HepG2 (cell line): ENCODE measurements around the gene RHOBTB1. TPM values are rescaled to one million over a fixed set of nuclear protein-coding genes. Genes with fewer than 3 reads are reported as not detected.

ENCODE experiments used
- ATAC-seq: fragments of 200-7000 bp; cut with Tn5 transposase; 3 replicates; pipeline ENCODE4 v1.9.1; 2020; ENCODE audit warnings: mild to moderate bottlenecking, moderate library complexity
- BruUV-seq: library from RNA; stranded (reverse); fragments of 400-500 nt; replicated peaks from 2 replicates; lab custom pipeline; 2021; lab: Mats Ljungman, UMichigan
- CTCF ChIA-PET: fragments of 300-600 bp; formaldehyde crosslinking; extraction: SDS; loops from one replicate; lab custom pipeline; 2021; ENCODE audit warnings: low total read pairs, inconsistent platforms, low intra/inter-chr PET ratio; lab: Yijun Ruan, JAX
- POLR2A ChIA-PET: fragments of 350-600 bp; sonication (Branson Sonifier 250); formaldehyde crosslinking; loops from one replicate; lab custom pipeline; 2020; ENCODE audit warnings: antibody characterized with exemption, inconsistent platforms; lab: Yijun Ruan, JAX
- DNase-seq: peaks from one replicate; pipeline ENCODE4 v3.0.0-alpha.2; 2015; ENCODE audit warnings: low spot score
- FAIRE-seq: peaks from 3 replicates; lab custom pipeline; 2011; peaks lifted over from hg19 to GRCh38; lab: Jason Lieb, UNC
- H2AFZ ChIP-seq: one replicate; pipeline ENCODE4 v1.6.1; 2011; ENCODE audit warnings: low read length, inconsistent platforms
- H3K27ac ChIP-seq: fragments of 300-600 bp; 3 replicates; pipeline ENCODE4 v1.8.0; 2011; ENCODE audit warnings: mixed run types, mild to moderate bottlenecking, mixed read lengths, low read length, inconsistent platforms; ENCODE audit not compliant: insufficient read depth; ENCODE audit errors: extremely low read length
- H3K27me3 ChIP-seq, 2 experiments: fragments of 200-600 bp in 1 of 2; 2 replicates in 1 of 2; 3 replicates in 1 of 2; pipeline versions ENCODE4 v1.6.0 to v1.8.0; 2011; ENCODE audit warnings: low read length in 2 of 2, mild to moderate bottlenecking in 2 of 2, moderate library complexity in 2 of 2, inconsistent platforms in 1 of 2; ENCODE audit not compliant: insufficient read depth in 2 of 2, control insufficient read depth in 1 of 2
- H3K36me3 ChIP-seq, 2 experiments: fragments of 200-600 bp in 1 of 2; replicated peaks in 1 of 2; 2 replicates in 1 of 2; 3 replicates in 1 of 2; pipeline versions ENCODE4 v1.5.1 to v1.8.0; 2011; ENCODE audit warnings: low read length in 2 of 2, inconsistent platforms in 1 of 2; ENCODE audit not compliant: insufficient read depth in 2 of 2, control insufficient read depth in 1 of 2
- H3K4me1 ChIP-seq: 2 replicates; pipeline ENCODE4 v1.5.1; 2012; ENCODE audit warnings: low read length, inconsistent platforms; ENCODE audit not compliant: insufficient read depth
- H3K4me2 ChIP-seq: 2 replicates; pipeline ENCODE4 v1.6.0; 2011; ENCODE audit warnings: low read depth, low read length, inconsistent platforms
- H3K4me3 ChIP-seq, 3 experiments: fragments of 200-600 bp in 1 of 3; sonication (generic), shearing (Covaris generic) in 1 of 3; replicated peaks in 1 of 3; 2 replicates each; pipeline ENCODE4 v1.5.1; 2011 to 2016; ENCODE audit warnings: low read length in 3 of 3, inconsistent platforms in 2 of 3, low read depth in 2 of 3, mild to moderate bottlenecking in 2 of 3, control low read depth in 1 of 3, mixed read lengths in 1 of 3; ENCODE audit not compliant: insufficient read depth in 1 of 3
- H3K79me2 ChIP-seq: one replicate; pipeline ENCODE4 v1.6.1; 2011; ENCODE audit warnings: low read length, inconsistent platforms; ENCODE audit not compliant: insufficient read depth
- H3K9ac ChIP-seq: 2 replicates; pipeline ENCODE4 v1.6.0; 2011; ENCODE audit warnings: mild to moderate bottlenecking, low read depth, low read length, inconsistent platforms; ENCODE audit not compliant: insufficient read depth
- H3K9me3 ChIP-seq: 2 replicates; pipeline ENCODE4 v1.5.1; 2012; ENCODE audit warnings: mild to moderate bottlenecking, low read length
- H4K20me1 ChIP-seq: 2 replicates; pipeline ENCODE4 v1.6.0; 2011; ENCODE audit warnings: inconsistent platforms, mild to moderate bottlenecking, low read length, moderate library complexity; ENCODE audit not compliant: insufficient read depth
- ADNP ChIP-seq: sonication (generic); formaldehyde crosslinking; IDR thresholded peaks from 2 replicates; pipeline ENCODE4 v1.4.0; 2020; ENCODE audit warnings: missing genetic modification reagents
- BRD4 ChIP-seq: sonication (generic); formaldehyde crosslinking; IDR thresholded peaks from 2 replicates; pipeline ENCODE4 v1.4.0; 2020; ENCODE audit warnings: missing genetic modification reagents
- CBX1 ChIP-seq: IDR thresholded peaks from one replicate; pipeline ENCODE4 v1.6.1; 2016; ENCODE audit warnings: antibody characterized with exemption, low read depth
- CEBPB ChIP-seq: IDR thresholded peaks from 2 replicates; pipeline ENCODE4 v1.6.1; 2011; ENCODE audit warnings: low read depth, low read length, improper control_type of control experiment, borderline replicate concordance
- HNRNPK ChIP-seq: fragments of 200-400 bp; formaldehyde crosslinking; IDR thresholded peaks from 2 replicates; pipeline ENCODE4 v1.6.1; 2018; ENCODE audit warnings: low read length, low read depth, moderate library complexity, mild to moderate bottlenecking; ENCODE audit not compliant: poor library complexity, severe bottlenecking
- HOXA3 ChIP-seq: sonication (generic); formaldehyde crosslinking; IDR thresholded peaks from 2 replicates; pipeline ENCODE4 v1.5.0; 2020; ENCODE audit warnings: missing genetic modification reagents
- IKZF1 ChIP-seq: fragments of 450-650 bp; IDR thresholded peaks from 2 replicates; pipeline ENCODE4 v1.7.1; 2016
- KMT2B ChIP-seq: IDR thresholded peaks from 2 replicates; pipeline ENCODE4 v1.6.1; 2016; ENCODE audit warnings: missing genetic modification reagents, missing compliant biosample characterization
- NCOA2 ChIP-seq: sonication (generic); formaldehyde crosslinking; IDR thresholded peaks from 2 replicates; pipeline ENCODE4 v1.8.0; 2022; ENCODE audit warnings: inconsistent platforms
- SYNCRIP ChIP-seq: fragments of 200-400 bp; formaldehyde crosslinking; IDR thresholded peaks from 2 replicates; pipeline ENCODE4 v1.6.1; 2018; ENCODE audit warnings: mild to moderate bottlenecking, low read depth, low read length; ENCODE audit not compliant: insufficient read depth
- TSC22D2 ChIP-seq: sonication (generic); formaldehyde crosslinking; IDR thresholded peaks from 2 replicates; pipeline ENCODE4 v1.5.1; 2020; ENCODE audit warnings: missing genetic modification reagents, mild to moderate bottlenecking, borderline replicate concordance
- ZBTB3 ChIP-seq: sonication (generic); formaldehyde crosslinking; IDR thresholded peaks from 2 replicates; pipeline ENCODE4 v1.4.0; 2020; ENCODE audit warnings: low read depth, mild to moderate bottlenecking, moderate library complexity, missing genetic modification reagents, borderline replicate concordance
- ZFP82 ChIP-seq: sonication (generic); formaldehyde crosslinking; IDR thresholded peaks from 2 replicates; pipeline ENCODE4 v1.5.1; 2020; ENCODE audit warnings: mild to moderate bottlenecking, missing genetic modification reagents, borderline replicate concordance
- ZNF12 ChIP-seq: sonication (generic); formaldehyde crosslinking; IDR thresholded peaks from 2 replicates; pipeline ENCODE4 v1.5.0; 2020; ENCODE audit warnings: missing genetic modification reagents
- ZNF280D ChIP-seq: sonication (generic); formaldehyde crosslinking; IDR thresholded peaks from 2 replicates; pipeline ENCODE4 v1.5.1; 2020; ENCODE audit warnings: mild to moderate bottlenecking, missing genetic modification reagents
- ZNF503 ChIP-seq: sonication (generic); formaldehyde crosslinking; IDR thresholded peaks from 2 replicates; pipeline ENCODE4 v1.4.0; 2020; ENCODE audit warnings: missing genetic modification reagents
- ZNF749 ChIP-seq: sonication (generic); formaldehyde crosslinking; IDR thresholded peaks from 2 replicates; pipeline ENCODE4 v1.8.0; 2022; ENCODE audit warnings: mild to moderate bottlenecking, missing genetic modification reagents, moderate library complexity, borderline replicate concordance
- ZNF75D ChIP-seq: sonication (generic); formaldehyde crosslinking; IDR thresholded peaks from 2 replicates; pipeline ENCODE4 v1.8.1; 2023; ENCODE audit warnings: missing genetic modification reagents, mild to moderate bottlenecking, borderline replicate concordance
- ZNF766 ChIP-seq: sonication (generic); formaldehyde crosslinking; IDR thresholded peaks from 2 replicates; pipeline ENCODE4 v1.5.0; 2020; ENCODE audit warnings: missing genetic modification reagents, borderline replicate concordance
- WGBS: methylation state at CpG from one replicate; pipeline ENCODE4 v1.1.6; 2017; ENCODE audit warnings: low lambda C conversion rate; 5-methylcytosine and 5-hydroxymethylcytosine counted together
- in situ Hi-C: cut with HindIII; loops from 2 replicates; pipeline ENCODE4 v1.10.0; 2017; ENCODE audit warnings: low pct_unique_long_range_greater_than_20kb; ENCODE audit not compliant: extremely low pct_ligation_motif_present
- intact Hi-C: fragments of 100-400 bp; cut with micrococcal nuclease; formaldehyde crosslinking; loops from one replicate; pipeline ENCODE4 v1.10.0; 2022; ENCODE audit not compliant: unreplicated experiment
- polyA plus RNA-seq, 8 experiments: library from polyadenylated mRNA; depleted of rRNA in 3 of 8; stranded (reverse) in 7 of 8; unstranded in 1 of 8; fragments of >200 nt; fragmentation: Illumina TruSeq in 4 of 8; extraction: Trizol in 4 of 8; gene quantifications; 2 replicates each; pipeline versions ENCODE4 v1.2.1 to v1.2.3, GENCODE V29; 2011 to 2016; ENCODE audit warnings: low read depth in 4 of 8, missing spikeins in 1 of 8, mixed read lengths in 1 of 8; ENCODE audit not compliant: insufficient read depth in 1 of 8
- total RNA-seq, 5 experiments: library from RNA; depleted of rRNA; stranded (reverse); fragments of >200 nt; fragmentation: Illumina TruSeq; extraction: Trizol; gene quantifications; 2 replicates each; pipeline ENCODE4 v1.2.3, GENCODE V29; 2016; ENCODE audit warnings: low read depth in 1 of 5

The RHOBTB1 gene
- total and polyA plus RNA-seq, 2 of the 13 experiments (the other 11 are each of a cell fraction or from before 2014, with no cell fraction given) = 18.8 to 59.5 TPM

- peak overlapping the region; percentile 69 for H3K9ac ChIP-seq
- intact Hi-C loops (loop anchor here (1.0 to 2.0 kb wide), 2 partner anchors 22 to 85 kb away; no protein-coding TSS in a partner anchor), in situ Hi-C loops (no loop called here)
- peaks cover 67% of the 10 kb centered on the region for H3K4me1 ChIP-seq
- WGBS = 19% methylated on average over 7 of the region's 7 CpGs
- peak overlapping the region in 2 of 3 experiments; percentile 31 to 39; a peak in 2 of 6 replicates for H3K4me3 ChIP-seq
- no peaks in the 10 kb centered on the region for H3K9me3 ChIP-seq
- peaks cover 0 to 9% of the 10 kb centered on the region in 2 experiments; a peak in 2 of 5 replicates for H3K36me3 ChIP-seq
- peak overlapping the region; percentile 87 for H3K27ac ChIP-seq
- H3K79me2 ChIP-seq = peaks cover 6% of the 10 kb centered on the region
- peak; percentile 89 for DNase-seq
- no peak overlapping the region for H2AFZ ChIP-seq
- FAIRE-seq = peak; percentile 4
- H3K4me2 ChIP-seq = peak overlapping the region; percentile 65
- TSS peak; percentile 87 for BruUV-seq
- ATAC-seq = peak; percentile 96
- H4K20me1 ChIP-seq = no peaks in the 10 kb centered on the region
- H3K27me3 ChIP-seq = no peaks in the 10 kb centered on the region
- ChIA-PET CTCF (no interaction called here), POLR2A (interaction anchor here (1.0 to 1.3 kb wide), 4 partner anchors 23 to 97 kb away, joined by 3 to 4 read pairs (median 3); no protein-coding TSS in a partner anchor)
- no peak for TF ChIP-seq ZNF75D
- no peak for TF ChIP-seq BRD4
- no peak for TF ChIP-seq HNRNPK
- TF ChIP-seq IKZF1 = no peak
- TF ChIP-seq TSC22D2 (CRISPR knock-in tag) = no peak
- TF ChIP-seq KMT2B (CRISPR knock-in tag) = no peak
- TF ChIP-seq ZNF12 = no peak
- TF ChIP-seq HOXA3 (CRISPR knock-in tag) = peak; percentile 31; the same call in 1 of the 2 replicates
- TF ChIP-seq CBX1 = no peak
- no peak for TF ChIP-seq ZNF766
- TF ChIP-seq SYNCRIP = no peak
- TF ChIP-seq ZBTB3 (CRISPR knock-in tag) = no peak
- no peak for TF ChIP-seq ZNF503 (CRISPR knock-in tag)
- no peak for TF ChIP-seq ZNF749 (CRISPR knock-in tag)
- no peak for TF ChIP-seq ADNP (CRISPR knock-in tag)
- no peak for TF ChIP-seq ZFP82
- TF ChIP-seq NCOA2 (CRISPR knock-in tag) = peak; percentile 60
- no peak for TF ChIP-seq ZNF280D (CRISPR knock-in tag)
- TF ChIP-seq CEBPB = no peak
Measured at GRCh38 chr10:60978287-60979115, 34.5 kb upstream of the RHOBTB1 start.
